PFSK-1 (cell line): Measurements from ENCODE around the gene EIF4E1B.

ENCODE experiments used
- SIN3A ChIP-seq: IDR thresholded peaks from 2 replicates; pipeline ENCODE4 v1.6.1; 2012; ENCODE audit warnings: mild to moderate bottlenecking, low read length, moderate library complexity, borderline replicate concordance; ENCODE audit not compliant: insufficient read depth
- TAF1 ChIP-seq: IDR thresholded peaks from 2 replicates; pipeline ENCODE4 v1.6.1; 2012; ENCODE audit warnings: low read length, control low read depth, borderline replicate concordance; ENCODE audit not compliant: insufficient read depth

GRCh38 chr5:176692839-176693476, 62.5 kb downstream of the EIF4E1B start:
- no peak for TF ChIP-seq TAF1
- TF ChIP-seq SIN3A = no peak
